Mucosa of descending colon (tissue), 3 donors: ENCODE data around the gene RCAN1. TPM values are rescaled to one million over a fixed set of nuclear protein-coding genes. Genes with fewer than 3 reads are reported as not detected.
A peak's percentile ranks its signal among the peaks of the same experiment; 100 is the strongest.

Experiments
- ATAC-seq: fragments of 200-7000 bp; cut with Tn5 transposase; one replicate; pipeline ENCODE4 v1.9.1; 2020; ENCODE audit warnings: mild to moderate bottlenecking, moderate library complexity
- DNase-seq, 3 donors: peaks; one replicate each; pipeline ENCODE4 v3.0.0-alpha.2; 2020
- H3K36me3 ChIP-seq: fragments of 200-600 bp; one replicate; pipeline ENCODE4 v1.8.0; 2021; ENCODE audit warnings: low read depth, mild to moderate bottlenecking
- H3K4me1 ChIP-seq: fragments of 200-600 bp; one replicate; pipeline ENCODE4 v1.8.0; 2021; ENCODE audit warnings: low read depth, mild to moderate bottlenecking
- H3K4me3 ChIP-seq: fragments of 200-600 bp; one replicate; pipeline ENCODE4 v1.8.0; 2021; ENCODE audit warnings: mild to moderate bottlenecking
- H3K9me3 ChIP-seq: fragments of 200-600 bp; one replicate; pipeline ENCODE4 v1.8.0; 2021; ENCODE audit warnings: mild to moderate bottlenecking
- CTCF ChIP-seq: fragments of 200-600 bp; IDR thresholded peaks from one replicate; pipeline ENCODE4 v1.8.0; 2022; ENCODE audit warnings: antibody characterized with exemption, mild to moderate bottlenecking
- intact Hi-C, 2 donors: fragments of 100-400 bp; cut with DNase I in 1 of 2; cut with micrococcal nuclease in 1 of 2; formaldehyde crosslinking; loops; one replicate each; pipeline versions ENCODE4 v1.11.0 to v1.11.1; 2022; cut with DNase I, micrococcal nuclease
- total RNA-seq, 3 donors: library from RNA; stranded (reverse); fragmentation: NEBNext Ultra II Directional in 2 of 3; extraction: Animal tissue kit (Norgen Biotek cat#: 25700) in 2 of 3; gene quantifications; one replicate each; pipeline versions ENCODE4 v1.2.1 to v1.2.4, GENCODE V29; 2021 to 2023
- donor health status: DM: no; HTN: no; CAD: no; lungs with moderate emphysema.
- donor health status: DM: no; HTN: no; CAD: no.
- donor health status: DM: no; HTN: yes; CAD: no.

RCAN1 gene
- total RNA-seq, 3 donors from 2014 or later = 44.4 to 55.2 (median 50.7) TPM

DNA sequence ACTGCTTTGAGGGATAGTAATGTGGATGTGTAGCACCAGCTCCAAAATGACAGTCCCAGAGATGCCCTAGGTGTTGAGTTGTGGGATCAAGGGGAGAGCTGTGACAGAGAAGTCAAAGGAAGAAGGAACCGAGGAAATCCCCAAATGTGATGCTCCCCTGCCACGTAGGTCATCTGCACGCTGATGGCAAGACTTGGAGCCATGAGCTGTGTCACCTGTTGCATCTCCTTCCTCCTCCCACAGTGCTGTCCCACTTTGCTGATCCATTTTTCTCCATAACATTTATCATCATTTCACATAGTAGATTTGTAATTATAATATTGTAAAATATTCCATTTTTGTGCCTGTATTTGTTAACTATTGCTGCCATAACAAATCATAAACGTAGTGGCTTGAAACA, 17.6 kb upstream of the RCAN1 start:
- intact Hi-C loops = no loop called here
- H3K4me3 ChIP-seq = no peak overlapping the region
- no peaks in the 10 kb centered on the region for H3K9me3 ChIP-seq
- no peaks in the 10 kb centered on the region for H3K36me3 ChIP-seq
- no peak for ATAC-seq
- H3K4me1 ChIP-seq = no peaks in the 10 kb centered on the region
- TF ChIP-seq CTCF = no peak
- no peak for DNase-seq

DNA sequence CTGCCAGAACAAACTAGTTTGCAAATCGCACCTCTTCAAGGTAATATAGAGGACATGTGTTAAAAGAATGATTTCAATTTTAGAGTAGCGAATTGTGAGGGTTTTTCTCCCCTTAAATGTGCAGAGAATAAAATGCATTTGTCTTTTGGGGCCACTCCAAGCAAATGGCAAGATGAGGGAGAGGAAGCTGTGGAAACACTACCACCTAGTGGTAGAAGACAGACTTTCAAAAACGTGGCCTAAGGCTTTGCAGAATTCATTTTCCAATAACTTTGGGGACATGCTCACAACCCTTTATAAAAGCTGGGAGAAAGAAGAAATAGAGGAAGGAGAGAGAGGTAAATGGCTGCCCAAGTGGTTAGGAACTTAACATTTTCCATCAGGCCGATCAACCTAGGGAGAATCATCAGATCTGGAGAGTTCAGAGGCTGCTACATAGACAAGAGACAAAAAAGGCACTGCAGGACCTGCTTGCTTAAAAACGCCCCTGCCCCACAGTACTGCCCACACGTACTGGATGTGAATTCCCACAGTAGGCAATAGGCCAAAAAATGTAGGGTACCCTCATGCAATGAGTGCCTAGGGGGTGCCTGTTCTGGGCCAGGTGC, 15.7 kb upstream of the RCAN1 start:
- intact Hi-C loops = no loop called here
- TF ChIP-seq CTCF = peak; percentile 45
- Histone ChIP-seq H3K36me3 (no peaks in the 10 kb centered on the region), H3K4me3 (no peak overlapping the region), H3K9me3 (no peaks in the 10 kb centered on the region), H3K4me1 (no peaks in the 10 kb centered on the region)
- peak in 1 of 3 donors; percentile 52 for DNase-seq
- peak; percentile 72 for ATAC-seq

- no peak for TF ChIP-seq CTCF
- intact Hi-C loops = no loop called here
- Histone ChIP-seq H3K36me3 (no peaks in the 10 kb centered on the region), H3K4me1 (no peaks in the 10 kb centered on the region), H3K4me3 (no peak overlapping the region), H3K9me3 (no peaks in the 10 kb centered on the region)
- no peak for DNase-seq
- ATAC-seq = no peak
Measured at GRCh38 chr21:34626131-34626530, 11.2 kb upstream of the RCAN1 start.

GRCh38 chr21:34625030-34625593, 10.2 kb upstream of the RCAN1 start:
- H3K9me3 ChIP-seq = no peaks in the 10 kb centered on the region
- no peak overlapping the region for H3K4me3 ChIP-seq
- no peak for DNase-seq
- intact Hi-C loops = no loop called here
- no peak for TF ChIP-seq CTCF
- ATAC-seq = no peak
- H3K4me1 ChIP-seq = no peaks in the 10 kb centered on the region
- H3K36me3 ChIP-seq = no peaks in the 10 kb centered on the region

- Histone ChIP-seq H3K36me3 (no peaks in the 10 kb centered on the region), H3K4me1 (no peaks in the 10 kb centered on the region), H3K4me3 (no peak overlapping the region), H3K9me3 (no peaks in the 10 kb centered on the region)
- DNase-seq (no peak), ATAC-seq (no peak)
- TF ChIP-seq CTCF = no peak
- intact Hi-C loops = no loop called here
Measured at GRCh38 chr21:34623516-34623915, 8.6 kb upstream of the RCAN1 start.
